SKM-1 treated with dmso at 0.1 percent for 144 hours (cell line): ENCODE results near the gene RUVBL1.
A peak's percentile ranks its signal among the peaks of the same experiment; 100 is the strongest.

Experiments
- DNase-seq: peaks from one replicate; lab custom pipeline; 2025; ENCODE audit not compliant: unreplicated experiment; lab: John Stamatoyannopoulos, UW

The RUVBL1 gene

DNA sequence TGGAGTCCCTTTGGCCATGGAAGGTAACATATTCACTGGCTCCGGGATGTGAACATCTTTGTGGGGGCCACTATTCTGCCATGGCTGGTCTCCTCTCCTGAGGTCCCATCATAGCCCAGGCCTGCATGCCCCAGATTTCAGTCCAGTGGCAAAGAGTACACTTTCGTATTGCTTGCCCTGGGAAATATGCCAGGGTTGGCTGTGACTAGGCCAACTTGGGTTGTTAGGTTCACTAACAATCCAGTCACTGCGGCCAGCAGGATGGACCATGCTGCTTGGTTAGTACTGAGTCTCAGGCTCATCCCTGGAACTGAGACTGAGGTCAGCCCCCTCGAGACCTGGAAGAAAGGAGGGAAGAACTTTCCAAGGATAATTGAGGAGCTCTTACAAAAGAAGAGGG is 19.9 kb upstream of the RUVBL1 start:
- no peak for DNase-seq

DNA sequence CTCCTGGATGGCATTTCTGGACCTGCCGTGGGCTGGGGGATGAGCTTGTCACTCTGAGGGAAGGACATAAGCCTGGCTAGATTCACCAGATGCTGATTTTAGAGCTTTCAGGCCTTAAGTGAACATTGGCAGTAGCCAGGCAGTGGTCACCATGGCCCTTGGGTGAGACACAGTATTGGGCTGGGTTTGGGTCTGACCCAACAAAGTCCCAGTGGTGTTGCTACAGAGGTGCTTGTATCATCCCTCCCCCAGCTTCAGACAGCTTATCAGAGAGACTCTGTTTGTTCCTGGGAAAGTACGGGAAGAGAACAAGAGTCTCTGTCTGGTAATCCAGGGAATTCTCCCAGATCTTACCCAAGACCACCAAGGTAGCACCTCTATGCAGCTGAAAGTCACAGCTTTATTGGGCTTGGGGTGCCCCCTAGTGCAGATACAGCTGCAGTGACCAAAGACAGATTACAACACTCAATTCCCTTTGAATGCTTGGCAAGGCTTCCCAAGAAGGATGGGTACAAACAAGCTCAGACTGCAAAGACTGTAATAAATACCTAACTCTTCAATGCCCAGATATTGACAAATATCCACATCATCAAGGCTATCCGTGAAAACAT is 9.8 kb upstream of the RUVBL1 start:
- DNase-seq = peak; percentile 9

DNA sequence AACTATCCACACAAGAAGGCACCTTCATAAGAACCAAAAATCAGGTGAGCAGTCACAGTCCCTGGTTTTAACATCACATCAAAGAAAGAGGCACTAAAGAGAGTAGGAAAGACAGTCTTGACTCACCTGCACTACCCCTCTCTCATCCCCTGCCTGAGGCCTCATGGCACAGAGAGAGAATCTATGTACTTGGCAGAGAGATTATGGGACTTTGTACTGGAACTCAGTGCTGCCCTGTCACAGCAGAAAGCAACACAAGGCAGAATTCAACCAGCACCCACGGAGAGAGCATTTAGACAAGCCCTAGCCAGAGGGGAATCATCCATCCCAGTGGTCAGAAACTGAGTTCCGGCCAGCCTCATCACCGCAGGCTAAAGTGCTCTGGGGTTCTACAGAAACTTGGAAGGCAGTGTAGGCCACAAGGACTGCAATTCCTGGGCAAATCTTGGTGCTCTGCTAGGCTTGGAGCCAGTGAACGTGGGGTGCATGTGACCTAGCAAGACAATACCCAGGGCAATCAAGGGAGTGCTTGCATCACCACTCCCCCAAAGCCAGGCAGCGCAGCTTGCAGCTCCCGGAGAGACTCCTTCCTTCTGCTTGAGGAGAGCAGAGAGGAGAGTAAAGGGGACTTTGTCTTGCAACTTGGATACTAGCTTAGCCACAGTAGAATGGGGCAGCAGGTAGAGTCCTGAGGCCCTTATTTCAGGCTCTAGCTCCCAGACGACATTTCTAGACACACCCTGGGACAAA is 8.5 kb upstream of the RUVBL1 start:
- no peak for DNase-seq

DNA sequence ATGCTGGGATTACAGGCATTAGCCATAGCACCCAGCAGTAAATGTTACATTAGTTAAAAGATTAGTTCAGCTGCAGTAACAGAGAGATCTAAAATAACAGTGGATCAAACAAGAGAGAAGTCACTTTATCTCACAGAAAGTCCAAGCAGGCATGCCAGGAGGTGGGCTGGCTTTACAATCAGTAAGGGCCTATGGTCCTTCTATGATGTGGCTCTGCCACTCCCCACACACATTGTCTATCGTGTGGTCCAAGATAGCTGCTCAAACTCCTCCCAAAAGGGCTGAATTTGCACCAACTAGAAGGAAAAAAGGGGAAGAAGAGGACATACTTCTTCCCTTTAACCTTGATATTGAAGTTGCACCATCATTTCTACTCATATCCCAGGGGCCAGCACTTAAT is 4.6 kb upstream of the RUVBL1 start:
- no peak for DNase-seq

DNA sequence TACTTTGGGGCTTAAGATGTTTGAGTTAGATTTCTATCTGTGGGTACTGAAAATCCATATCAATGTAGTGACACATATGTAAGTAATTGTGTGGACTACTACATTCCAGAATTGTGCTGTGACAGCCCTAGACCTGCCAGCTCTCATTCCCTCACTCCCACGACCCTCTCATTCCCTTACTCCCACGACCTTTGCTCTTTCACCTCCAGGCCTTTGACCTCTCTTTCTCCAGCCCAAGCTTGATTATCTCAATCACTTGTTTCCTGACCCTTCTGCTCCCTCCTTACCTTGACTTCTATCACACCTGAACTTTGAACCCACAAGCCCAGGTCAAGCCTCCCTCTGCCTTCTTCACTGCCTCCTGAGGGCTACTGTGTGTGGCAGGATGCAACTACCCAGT is 3.6 kb upstream of the RUVBL1 start:
- DNase-seq = no peak

DNA sequence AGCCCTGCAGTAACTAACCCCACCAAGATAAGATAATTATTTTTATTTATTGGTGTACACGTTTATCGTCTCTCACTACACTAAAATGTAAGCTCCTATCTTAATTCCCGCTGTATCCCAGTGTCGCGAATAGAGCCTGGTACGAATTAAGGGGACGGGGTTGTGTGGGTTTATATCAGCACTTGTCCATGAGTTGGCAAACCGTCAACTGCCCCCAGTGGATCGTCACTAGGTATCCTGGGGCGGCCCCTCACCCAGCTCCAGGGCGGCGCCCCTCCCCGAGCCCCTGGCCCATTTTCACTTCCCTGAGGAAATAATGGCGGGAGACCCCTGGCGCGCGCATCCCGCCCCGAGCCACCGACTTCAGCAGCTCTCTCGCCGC is 465 bp downstream of the RUVBL1 start:
- DNase-seq = no peak

DNA sequence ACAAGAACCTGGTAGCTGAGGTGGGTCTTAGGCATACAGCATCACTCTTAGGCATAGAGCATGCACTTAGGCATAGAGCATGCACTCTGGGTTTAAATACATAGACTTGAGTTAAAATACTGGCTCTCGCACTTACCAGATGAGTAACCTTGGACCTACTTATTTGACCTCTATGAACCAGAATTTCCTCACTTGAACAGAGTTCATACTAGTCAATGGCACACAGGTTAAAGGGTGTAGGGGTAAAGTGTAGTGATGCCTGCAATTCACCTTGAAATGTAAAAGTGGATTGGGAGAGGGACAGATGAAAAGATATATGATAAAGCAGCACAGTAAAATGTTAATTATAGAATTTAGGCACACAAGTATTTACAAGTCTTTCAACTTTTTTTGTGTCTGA is 1.6 kb downstream of the RUVBL1 start:
- DNase-seq = no peak

DNA sequence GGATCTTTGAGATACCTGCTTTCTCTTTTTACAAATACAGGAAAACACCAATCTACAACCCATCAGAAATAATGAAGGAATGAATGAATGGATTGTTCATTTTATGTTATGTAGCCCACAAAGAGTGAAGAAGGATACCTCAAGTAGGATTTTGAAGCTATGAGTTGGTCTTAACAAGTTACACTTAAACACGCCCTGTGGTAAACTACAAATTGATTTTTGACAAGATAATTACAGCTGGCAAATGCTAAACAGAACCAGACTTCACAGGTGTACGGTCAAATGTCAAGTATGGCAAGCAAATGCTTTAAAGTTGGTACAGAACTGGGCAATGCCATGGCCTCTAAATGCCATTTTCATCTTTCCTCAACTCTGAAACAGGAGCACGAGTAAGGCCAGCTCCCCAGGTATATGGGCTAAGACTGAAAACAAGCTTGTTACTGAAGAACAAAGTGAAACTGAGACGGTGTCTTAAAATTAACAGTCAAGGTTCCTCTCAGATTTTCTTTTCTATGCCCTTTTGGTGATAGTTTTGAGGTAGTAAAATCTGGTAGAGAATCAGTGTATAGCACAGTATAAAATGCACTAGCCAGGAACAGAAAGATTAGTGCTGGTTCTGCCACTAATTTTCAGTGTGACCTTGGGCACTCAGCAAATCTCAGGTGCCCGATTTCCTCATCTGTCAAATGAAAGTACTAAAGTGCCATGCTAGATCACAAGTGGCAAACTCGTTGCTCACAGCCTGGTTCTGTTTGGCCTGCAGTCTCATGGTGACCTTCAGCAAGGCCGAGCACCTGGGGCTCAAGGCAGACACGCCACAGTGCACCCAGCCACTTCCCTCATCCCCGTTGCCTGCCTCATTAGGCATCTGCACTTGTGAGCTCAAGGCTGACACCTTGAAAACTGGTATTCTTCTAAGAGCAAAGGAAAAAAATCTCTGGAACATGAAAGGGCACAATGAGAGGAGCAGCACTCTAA is 9.5 kb downstream of the RUVBL1 start:
- DNase-seq = no peak

DNA sequence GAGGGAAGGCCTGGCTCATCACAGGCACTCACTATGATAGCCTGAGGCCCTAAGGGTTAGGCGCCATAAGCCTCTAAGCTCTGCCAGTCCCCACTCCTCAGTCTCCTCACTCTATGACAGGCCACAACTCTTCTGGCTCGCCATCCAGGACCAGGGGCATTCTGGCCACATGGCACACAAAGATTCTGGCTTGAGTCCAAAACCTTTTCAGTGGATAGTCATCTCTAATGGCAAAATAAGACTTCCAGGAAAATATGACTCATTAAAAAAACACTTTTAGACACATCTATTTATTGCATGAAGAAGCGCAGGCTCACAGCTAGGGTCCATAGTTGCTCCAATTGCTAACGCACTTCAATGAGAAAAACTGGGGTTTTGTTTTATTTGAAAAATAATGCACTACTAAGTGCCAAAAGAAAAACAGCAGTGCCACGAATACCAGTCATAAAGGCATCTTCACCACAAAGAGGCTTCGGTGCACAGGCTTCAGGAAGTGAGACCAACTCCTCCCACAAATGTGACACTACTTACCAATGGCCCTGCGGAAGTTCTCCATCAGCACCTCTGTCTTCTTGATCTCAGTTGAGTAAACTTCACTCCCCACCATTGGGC is 11.1 kb downstream of the RUVBL1 start:
- DNase-seq = no peak

DNA sequence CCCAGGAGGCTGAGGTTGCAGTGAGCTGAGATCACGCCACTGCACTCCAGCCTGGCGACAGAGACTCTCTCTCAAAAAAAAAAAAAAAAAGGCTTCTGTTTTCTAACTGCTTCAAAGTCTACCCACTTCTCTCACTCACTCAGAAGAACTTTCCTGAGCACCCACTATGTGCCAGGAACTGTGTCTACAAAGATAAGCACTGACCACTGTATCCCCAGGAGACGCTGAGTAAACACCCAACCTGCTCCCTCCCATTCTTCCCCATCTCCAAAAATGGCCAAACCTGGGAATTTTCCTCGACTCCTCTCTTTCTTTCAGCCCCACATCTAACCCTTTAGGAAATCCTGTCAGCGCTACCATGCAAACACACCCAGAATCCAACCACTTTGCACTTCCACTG is 12.5 kb downstream of the RUVBL1 start:
- no peak for DNase-seq

DNA sequence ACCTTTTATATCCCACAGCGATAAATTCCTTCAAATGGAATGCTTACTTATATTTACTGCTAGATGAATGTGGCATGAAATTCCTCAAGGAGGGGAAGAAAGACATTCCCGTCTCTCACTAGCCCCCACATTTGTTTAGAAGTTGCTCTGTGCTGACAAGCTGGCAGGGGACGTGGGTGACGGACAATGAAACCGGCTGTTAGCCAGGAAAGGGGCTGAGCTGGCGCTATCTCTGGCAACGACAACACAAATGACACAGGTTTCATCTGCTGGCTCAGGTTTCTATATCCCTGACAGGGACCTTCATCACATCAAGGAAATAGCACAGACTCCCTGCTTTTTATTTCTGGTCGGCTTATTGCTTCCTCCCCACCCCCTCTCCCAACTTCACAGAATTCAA is 15.8 kb downstream of the RUVBL1 start:
- DNase-seq = no peak

DNA sequence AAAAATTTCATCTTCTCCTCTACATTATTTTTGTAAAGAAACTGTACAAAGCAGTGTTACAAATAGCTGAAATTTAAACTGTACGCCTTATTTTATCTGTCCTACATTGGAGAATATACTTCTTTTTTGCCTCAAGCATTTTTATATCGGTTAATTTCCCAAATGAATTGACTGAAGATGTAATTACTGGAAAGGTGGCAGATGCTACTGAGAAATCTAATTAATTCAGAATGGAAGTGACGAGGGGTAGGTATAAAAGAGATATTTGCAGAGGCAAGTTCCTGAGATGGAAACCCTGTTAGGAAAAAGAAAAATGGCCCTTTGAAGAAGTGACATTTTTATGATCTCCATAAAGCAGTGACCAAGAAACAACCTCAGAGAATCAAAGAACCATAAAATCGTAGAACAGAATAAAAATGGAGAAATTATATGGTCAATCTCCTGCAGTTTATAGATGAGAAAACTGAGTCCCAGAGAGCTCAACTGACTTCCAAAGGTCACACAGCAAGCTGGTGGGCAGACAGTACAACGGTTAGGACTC is 20.4 kb downstream of the RUVBL1 start:
- DNase-seq = no peak

DNA sequence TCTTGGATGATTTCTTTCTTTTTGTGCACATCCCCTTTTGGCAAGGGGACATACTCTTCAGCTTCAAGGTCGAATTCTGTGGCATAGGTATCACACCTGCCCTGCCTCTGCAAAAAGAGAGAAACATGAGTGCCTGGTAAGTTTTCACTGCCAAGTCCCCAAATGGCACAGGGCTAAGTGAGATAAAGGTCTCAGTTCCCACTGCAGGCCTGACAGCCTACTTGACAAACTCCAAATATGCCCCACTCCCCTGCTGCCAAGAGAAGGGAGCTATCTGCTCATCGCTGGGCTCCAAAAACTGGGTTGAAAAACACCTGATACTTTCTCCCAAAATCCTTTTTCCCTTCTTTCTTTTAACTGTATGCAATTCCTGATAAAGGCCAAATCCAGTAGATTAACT is 23.0 kb downstream of the RUVBL1 start:
- DNase-seq = no peak

DNA sequence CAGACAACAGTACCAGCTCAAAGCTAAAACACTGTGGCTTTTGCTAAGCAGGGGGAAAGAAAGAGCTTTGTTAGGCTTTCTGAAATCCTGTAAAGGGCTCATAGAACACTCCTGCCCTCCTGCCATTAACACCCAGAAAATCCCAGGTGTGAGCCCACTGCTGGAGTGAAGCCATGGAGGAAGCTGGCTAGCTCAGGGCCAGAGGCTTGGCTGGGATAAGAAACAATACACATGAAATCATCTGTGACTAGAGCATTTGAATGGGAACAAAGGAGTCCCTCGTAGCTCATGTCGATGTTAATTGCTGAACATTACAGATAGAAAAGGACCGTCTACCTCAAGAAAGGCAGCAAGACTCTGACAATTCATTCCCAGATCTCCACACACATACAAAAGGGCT is 23.5 kb downstream of the RUVBL1 start:
- DNase-seq = no peak

DNA sequence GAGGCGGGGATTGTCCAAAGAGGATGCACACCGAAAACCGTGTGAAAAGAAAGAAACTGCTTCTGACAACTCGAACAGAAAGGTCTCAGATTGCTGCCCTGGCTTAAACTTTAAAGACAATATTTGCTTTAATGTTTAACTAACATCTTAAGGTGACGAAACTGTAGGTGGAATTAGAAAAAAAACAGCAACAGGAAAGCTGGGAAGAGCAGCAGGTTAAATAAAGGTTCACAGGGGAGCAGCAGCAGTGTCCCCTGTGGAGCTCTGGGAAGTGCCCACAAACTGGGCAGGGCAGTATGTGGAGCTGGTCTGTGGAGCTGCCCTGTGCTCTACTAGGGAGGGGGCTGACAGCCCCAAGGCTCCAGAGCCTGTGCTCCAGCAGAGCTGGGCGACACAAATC is 25.4 kb downstream of the RUVBL1 start:
- no peak for DNase-seq

DNA sequence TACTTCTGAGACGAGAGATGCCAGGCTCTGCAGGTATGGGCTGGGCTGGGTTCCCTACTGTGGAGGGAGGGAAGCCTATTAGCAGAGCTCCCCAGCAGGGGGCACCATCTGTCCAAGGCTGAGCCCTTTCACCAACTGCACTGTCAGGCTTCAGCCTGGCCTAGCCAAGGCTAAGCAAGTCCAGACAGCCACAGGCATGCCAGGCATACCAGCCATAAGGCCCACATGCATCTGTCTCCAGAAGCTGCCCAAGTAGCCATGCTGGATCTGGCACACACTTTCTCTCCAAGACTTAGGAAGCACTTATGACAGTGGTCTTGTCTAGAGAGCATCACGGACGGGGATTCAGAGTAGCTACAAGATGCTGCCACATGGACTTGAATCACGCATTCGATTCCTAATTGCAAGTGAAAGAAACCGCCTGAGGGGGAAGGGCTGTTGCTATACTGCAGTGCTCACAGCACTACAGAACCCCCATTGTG is 28.3 kb downstream of the RUVBL1 start:
- DNase-seq = peak; percentile 46

DNA sequence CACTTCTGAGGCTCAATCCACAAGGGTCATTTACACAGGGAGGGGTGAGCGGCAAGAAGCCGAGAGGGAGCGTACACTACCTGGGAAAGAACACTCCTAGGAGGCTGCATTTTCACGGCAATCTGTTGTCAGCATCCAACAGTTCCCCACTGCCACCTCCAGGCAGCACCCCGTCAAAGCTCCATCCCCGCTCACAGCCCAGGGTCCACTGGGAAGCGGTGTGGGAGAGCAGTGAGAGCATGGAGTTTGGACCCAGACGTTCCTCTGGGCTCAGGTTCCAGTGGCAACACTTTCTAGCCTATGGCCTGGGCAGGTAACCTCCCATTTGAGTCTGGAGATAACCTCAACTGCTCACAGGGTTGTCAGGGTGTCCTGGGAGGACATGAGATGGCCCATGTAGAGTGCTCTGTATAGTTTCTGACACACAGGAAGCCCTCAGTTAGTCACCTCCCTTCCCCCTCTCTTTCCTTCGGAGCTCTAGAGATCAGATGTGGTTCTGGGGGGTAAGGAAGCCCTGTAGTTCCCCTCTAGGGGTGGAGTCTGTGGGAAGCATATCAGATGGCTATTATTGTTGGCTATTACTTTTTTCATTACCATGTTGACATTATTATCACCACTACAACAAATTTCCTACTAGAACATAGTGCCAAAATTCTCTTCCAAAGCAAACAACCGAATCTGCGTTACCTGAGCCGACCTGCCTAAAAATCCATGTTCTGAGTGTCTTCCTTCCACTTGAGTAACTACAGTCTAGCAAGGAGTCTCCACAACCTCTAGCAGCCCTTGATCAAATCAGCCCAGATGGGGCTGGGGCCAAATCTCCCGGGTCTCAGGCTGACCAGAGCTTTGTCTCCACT is 29.1 kb downstream of the RUVBL1 start:
- no peak for DNase-seq

DNA sequence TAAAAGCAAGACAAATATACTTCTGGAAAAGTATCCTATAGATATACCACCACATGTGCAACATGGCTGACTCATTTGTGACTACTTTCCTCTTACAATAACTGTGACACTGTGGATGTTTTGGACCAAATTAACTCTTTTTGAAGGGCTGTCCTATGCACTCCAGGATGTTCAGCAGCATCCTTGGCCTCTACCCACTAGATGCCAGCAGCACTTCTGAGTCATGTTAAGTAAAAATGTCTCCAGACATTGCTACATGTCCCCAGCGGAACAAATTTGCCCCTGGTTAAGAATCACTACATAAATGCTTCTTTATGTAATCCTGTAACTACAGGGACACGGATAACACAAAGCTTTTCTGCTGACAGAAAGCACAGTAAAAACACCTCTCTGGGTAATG is 32.0 kb downstream of the RUVBL1 start:
- DNase-seq = no peak

DNA sequence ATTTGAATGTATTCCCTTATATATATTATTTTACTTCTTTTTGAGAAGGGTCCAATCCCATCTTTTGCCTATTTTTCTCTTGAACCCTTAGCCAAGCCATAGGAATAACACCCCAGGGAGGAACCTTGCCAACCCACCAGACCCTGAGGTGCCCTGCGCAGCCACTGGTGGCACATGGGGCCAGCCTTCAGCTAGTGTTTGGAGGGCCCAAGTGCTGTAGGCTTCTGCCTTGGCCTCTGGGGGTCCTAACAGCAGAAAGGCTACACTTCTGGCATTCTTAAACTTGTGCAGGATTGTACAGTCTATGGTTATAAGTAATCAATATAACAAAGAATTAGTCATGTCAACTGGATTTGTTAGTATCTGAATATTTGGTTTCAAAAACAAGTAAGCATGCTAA is 34.5 kb downstream of the RUVBL1 start:
- DNase-seq = no peak

DNA sequence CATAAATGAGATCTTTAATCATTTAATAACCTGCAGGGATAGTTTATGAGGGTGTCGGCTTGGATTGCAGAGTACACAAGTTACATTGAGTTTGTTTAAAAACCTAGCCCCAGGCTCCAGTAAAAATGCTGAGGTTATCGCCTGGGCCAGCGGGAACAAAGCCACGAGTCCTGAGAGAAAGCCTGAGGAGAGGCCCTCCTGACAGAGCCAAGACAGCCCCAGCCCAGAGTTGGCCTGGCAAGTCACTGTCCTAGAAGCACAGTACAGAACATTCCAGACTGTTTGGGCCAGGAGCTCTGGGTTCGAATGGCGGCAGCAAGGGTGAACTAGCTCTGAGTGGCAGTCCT is 39.0 kb downstream of the RUVBL1 start:
- DNase-seq = no peak
